Osteocyte (in vitro differentiated cells): ENCODE data around the gene LIM2. TPM values are rescaled to one million over a fixed set of nuclear protein-coding genes. Genes with fewer than 3 reads are reported as not detected.
A peak's percentile ranks its signal among the peaks of the same experiment; 100 is the strongest.
"Not testable (repeated sequence)": the region's sequence is repeated elsewhere in the genome, so short reads cannot be mapped to it uniquely, and the experiment has no call there.

Experiments
- DNase-seq: peaks from one replicate; pipeline ENCODE4 v3.0.0; 2021; ENCODE audit warnings: mixed read lengths; ENCODE audit not compliant: unreplicated experiment; ENCODE audit errors: extremely low spot score
- H3K27ac Mint-ChIP-seq: one replicate; pipeline ENCODE4 v1.8.0; 2021; ENCODE audit warnings: mild to moderate bottlenecking, mixed read lengths; ENCODE audit not compliant: unreplicated experiment
- H3K27me3 Mint-ChIP-seq: one replicate; pipeline ENCODE4 v1.8.0; 2021; ENCODE audit warnings: mixed read lengths; ENCODE audit not compliant: unreplicated experiment
- H3K36me3 Mint-ChIP-seq: one replicate; pipeline ENCODE4 v1.8.0; 2021; ENCODE audit warnings: mixed read lengths; ENCODE audit not compliant: unreplicated experiment
- H3K4me1 Mint-ChIP-seq: one replicate; pipeline ENCODE4 v1.8.0; 2021; ENCODE audit warnings: mixed read lengths; ENCODE audit not compliant: unreplicated experiment
- H3K4me3 Mint-ChIP-seq: one replicate; pipeline ENCODE4 v1.8.0; 2021; ENCODE audit warnings: mild to moderate bottlenecking, moderate library complexity, mixed read lengths; ENCODE audit not compliant: unreplicated experiment
- H3K9me3 Mint-ChIP-seq: one replicate; pipeline ENCODE4 v1.8.0; 2021; ENCODE audit warnings: mixed read lengths; ENCODE audit not compliant: unreplicated experiment
- total RNA-seq: library from RNA; stranded (reverse); gene quantifications from 2 replicates; pipeline ENCODE4 v1.2.1, GENCODE V29; 2021
- TF ChIP-seq, protein P1 (sequence below): fragments of 200-600 bp; sonication (generic); IDR thresholded peaks from 2 replicates; pipeline ENCODE4 v1.5.0; 2021; ENCODE audit warnings: antibody characterized with exemption, mild to moderate bottlenecking, moderate library complexity

The LIM2 gene
- total RNA-seq, 1 donor from 2014 or later = not detected

DNA sequence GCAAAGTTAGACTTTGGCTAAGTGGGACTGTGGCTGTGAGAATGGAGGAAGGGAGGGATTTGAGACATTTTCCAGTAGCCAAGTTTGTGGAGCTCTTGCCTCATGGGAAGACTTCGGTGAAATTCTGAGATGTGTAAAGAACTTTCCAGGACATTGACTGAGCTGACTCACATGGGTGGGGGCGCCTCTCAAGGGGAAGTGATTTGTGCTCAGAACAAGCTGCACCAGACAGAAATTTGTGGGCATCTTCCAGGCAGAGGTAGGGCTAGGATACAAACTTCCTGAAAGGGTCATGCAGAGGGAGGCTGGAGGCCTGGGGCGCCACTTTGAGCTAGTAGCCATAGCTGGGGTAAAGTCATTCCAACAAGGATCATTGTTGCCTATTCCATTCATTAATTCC, 39.4 kb upstream of the LIM2 start:
- no peaks in the 10 kb centered on the region for H3K27me3 Mint-ChIP-seq
- no peak overlapping the region for H3K27ac Mint-ChIP-seq
- H3K36me3 Mint-ChIP-seq = no peaks in the 10 kb centered on the region
- H3K9me3 Mint-ChIP-seq = no peaks in the 10 kb centered on the region
- H3K4me3 Mint-ChIP-seq = no peak overlapping the region
- no peaks in the 10 kb centered on the region for H3K4me1 Mint-ChIP-seq
- TF ChIP-seq, protein P1, sequence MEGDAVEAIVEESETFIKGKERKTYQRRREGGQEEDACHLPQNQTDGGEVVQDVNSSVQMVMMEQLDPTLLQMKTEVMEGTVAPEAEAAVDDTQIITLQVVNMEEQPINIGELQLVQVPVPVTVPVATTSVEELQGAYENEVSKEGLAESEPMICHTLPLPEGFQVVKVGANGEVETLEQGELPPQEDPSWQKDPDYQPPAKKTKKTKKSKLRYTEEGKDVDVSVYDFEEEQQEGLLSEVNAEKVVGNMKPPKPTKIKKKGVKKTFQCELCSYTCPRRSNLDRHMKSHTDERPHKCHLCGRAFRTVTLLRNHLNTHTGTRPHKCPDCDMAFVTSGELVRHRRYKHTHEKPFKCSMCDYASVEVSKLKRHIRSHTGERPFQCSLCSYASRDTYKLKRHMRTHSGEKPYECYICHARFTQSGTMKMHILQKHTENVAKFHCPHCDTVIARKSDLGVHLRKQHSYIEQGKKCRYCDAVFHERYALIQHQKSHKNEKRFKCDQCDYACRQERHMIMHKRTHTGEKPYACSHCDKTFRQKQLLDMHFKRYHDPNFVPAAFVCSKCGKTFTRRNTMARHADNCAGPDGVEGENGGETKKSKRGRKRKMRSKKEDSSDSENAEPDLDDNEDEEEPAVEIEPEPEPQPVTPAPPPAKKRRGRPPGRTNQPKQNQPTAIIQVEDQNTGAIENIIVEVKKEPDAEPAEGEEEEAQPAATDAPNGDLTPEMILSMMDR = no peak
- no peak for DNase-seq

DNA sequence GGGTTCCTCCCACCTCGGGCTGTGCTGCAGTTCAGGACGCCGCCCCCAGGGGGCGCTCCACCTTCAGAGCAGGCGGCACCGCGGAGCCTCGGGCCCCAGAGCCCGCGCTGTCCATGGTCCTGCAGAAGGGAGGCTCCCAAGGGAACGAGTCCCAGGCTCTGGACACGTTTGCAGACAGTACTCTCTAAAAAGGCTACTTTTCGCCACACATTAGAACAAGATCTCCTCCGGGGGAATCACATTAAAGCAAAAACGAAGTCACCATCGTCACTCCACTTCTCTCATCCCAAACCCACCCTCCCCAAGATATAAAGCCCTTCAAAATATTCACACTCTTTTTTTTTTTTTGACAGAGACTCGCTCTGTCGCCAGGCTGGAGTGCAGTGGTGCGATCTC, 34.3 kb upstream of the LIM2 start:
- Mint-ChIP-seq H3K36me3 (no peaks in the 10 kb centered on the region), H3K4me1 (no peaks in the 10 kb centered on the region), H3K27me3 (no peaks in the 10 kb centered on the region), H3K27ac (no peak overlapping the region), H3K4me3 (no peak overlapping the region), H3K9me3 (no peaks in the 10 kb centered on the region)
- peak; percentile 89 for DNase-seq
- TF ChIP-seq, protein P1 = peak; percentile 74

DNA sequence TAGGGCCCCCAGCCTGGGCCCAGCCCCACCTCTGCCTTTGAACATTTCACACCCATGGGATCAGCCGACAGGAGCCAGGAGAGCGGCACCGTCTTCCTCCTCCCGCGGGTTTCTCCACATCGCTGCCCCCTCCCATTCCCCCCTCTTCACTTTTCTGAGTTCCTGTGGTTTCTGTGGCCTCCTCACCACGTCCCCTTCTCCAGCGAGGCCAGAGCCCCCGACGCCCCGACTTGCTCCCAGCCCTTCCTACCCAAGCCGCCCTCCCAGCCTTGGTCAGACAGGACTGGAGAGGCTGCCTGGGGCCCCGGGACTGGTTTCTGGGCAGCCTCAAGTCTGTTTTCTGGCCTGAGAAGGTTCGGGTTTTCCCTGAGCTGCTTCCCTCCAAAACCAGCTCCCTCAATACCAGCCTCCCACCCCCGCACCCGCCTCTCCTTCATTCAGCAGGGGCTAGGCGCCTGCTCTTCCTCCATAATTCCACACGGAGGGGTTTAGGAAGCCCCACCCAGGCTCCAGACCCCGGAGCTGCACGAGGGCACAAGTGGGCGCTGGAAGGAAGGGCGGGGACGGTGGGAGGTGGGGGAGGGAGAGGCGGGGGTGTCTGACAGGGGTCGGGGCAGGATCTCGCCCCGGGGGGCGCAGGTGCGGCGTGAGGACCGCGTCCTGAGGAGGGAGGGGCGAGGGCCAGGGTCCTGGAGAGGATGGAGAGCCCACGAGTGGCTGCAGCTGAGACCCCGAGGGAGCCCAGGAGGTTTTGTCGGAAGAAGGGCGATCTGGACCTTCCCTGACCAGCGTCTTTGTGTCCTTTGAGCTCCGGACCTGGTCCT, 33.7 kb upstream of the LIM2 start:
- DNase-seq = no peak
- TF ChIP-seq, protein P1 = no peak
- Mint-ChIP-seq H3K27ac (no peak overlapping the region), H3K36me3 (no peaks in the 10 kb centered on the region), H3K4me1 (no peaks in the 10 kb centered on the region), H3K4me3 (no peak overlapping the region), H3K9me3 (no peaks in the 10 kb centered on the region), H3K27me3 (no peaks in the 10 kb centered on the region)

DNA sequence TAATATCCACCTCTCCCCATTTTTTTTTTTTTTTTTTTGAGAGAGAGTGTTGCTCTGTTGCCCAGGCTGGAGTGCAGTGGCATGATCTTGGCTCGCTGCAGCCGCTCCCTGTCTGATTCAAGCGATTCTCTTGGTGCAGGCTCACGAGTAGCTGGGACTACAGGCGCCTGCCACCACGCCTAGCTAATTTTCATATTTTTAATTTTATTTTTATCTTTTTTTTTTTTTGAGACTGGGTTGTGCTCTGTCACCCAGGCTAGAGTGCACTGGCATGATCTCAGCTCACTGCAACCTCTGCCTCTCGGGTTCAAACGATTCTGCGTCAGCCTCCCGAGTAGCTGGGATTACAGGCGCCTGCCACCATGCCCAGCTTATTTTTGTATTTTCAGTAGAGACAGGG, 32.7 kb upstream of the LIM2 start:
- not testable (repeated sequence) for H3K27ac Mint-ChIP-seq, H3K4me3 Mint-ChIP-seq, DNase-seq, H3K9me3 Mint-ChIP-seq, H3K27me3 Mint-ChIP-seq, H3K36me3 Mint-ChIP-seq, H3K4me1 Mint-ChIP-seq

DNA sequence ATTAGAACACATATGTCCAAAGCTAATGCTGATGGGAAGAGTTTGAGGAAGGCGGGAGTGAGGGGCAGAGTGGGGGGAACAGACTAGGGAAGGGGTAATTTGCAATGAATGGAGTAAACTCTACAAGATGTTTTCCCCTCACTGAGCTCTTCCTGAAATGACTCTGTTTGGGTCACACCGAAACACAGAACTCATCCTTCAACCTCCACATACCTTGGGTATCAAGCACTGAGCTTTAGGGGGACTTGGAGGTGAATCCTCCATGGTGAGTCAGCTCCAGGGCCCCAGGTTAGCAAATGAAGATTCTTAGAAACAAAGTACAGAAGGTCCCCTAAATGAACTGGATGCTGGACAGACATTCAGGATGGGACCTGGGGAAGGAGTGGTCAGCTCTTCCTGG, 30.9 kb upstream of the LIM2 start:
- Mint-ChIP-seq H3K4me1 (no peaks in the 10 kb centered on the region), H3K36me3 (no peaks in the 10 kb centered on the region), H3K4me3 (no peak overlapping the region), H3K9me3 (no peaks in the 10 kb centered on the region), H3K27ac (no peak overlapping the region), H3K27me3 (no peaks in the 10 kb centered on the region)
- TF ChIP-seq, protein P1 = no peak
- DNase-seq = no peak
